Suprapubic skin (tissue), 3 donors: Measurements from ENCODE around the gene SLC16A11.

ENCODE experiments used
- POLR2A ChIP-seq, 2 donors: fragments of 450-650 bp; IDR thresholded peaks; one replicate each; pipeline ENCODE4 v1.6.1; 2017; ENCODE audit warnings: antibody characterized with exemption in 2 of 2, mild to moderate bottlenecking in 2 of 2, moderate library complexity in 2 of 2
- TF ChIP-seq, protein P1 (sequence below), 2 donors: fragments of 200-600 bp in 1 of 2; fragments of 450-650 bp in 1 of 2; sonication (generic) in 1 of 2; IDR thresholded peaks; one replicate each; pipeline ENCODE4 v1.5.1; 2016 to 2019; ENCODE audit warnings: antibody characterized with exemption in 2 of 2, mild to moderate bottlenecking in 1 of 2, moderate library complexity in 1 of 2

DNA sequence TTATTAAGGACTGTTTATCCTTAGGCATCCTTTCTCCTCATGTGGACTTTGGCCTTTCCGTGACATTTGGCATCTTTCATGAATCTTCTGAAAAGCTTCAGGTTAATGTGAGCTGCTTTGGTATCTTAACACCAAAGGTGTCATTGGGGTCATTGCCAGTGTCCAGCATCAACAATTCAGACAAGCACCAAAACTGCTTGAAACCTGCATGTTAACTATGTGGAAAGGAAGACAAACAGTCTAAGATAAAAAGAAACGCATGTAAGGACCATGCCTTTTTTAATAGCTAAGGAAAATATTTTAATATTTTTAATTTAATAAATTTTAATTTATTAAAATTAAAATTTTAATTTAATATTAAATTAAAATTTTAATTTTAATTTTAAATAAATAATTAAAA is 40.1 kb downstream of the SLC16A11 start:
- TF ChIP-seq, protein P1, sequence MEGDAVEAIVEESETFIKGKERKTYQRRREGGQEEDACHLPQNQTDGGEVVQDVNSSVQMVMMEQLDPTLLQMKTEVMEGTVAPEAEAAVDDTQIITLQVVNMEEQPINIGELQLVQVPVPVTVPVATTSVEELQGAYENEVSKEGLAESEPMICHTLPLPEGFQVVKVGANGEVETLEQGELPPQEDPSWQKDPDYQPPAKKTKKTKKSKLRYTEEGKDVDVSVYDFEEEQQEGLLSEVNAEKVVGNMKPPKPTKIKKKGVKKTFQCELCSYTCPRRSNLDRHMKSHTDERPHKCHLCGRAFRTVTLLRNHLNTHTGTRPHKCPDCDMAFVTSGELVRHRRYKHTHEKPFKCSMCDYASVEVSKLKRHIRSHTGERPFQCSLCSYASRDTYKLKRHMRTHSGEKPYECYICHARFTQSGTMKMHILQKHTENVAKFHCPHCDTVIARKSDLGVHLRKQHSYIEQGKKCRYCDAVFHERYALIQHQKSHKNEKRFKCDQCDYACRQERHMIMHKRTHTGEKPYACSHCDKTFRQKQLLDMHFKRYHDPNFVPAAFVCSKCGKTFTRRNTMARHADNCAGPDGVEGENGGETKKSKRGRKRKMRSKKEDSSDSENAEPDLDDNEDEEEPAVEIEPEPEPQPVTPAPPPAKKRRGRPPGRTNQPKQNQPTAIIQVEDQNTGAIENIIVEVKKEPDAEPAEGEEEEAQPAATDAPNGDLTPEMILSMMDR (IDR thresholded peaks at IDR 0.05): no peak
- no peak for TF ChIP-seq POLR2A (IDR thresholded peaks at IDR 0.05)
